SU-DHL-6 (cell line): ENCODE measurements around the gene PRDM16.

Source experiments
- CTCF ChIP-seq: fragments of 200-600 bp; sonication (generic); IDR thresholded peaks from one replicate; pipeline ENCODE4 v1.5.1; 2017; ENCODE audit warnings: antibody characterized with exemption, mild to moderate bottlenecking, low read length, moderate library complexity; ENCODE audit not compliant: insufficient read depth, poor library complexity, severe bottlenecking
- EZH2phosphoT487 ChIP-seq: fragments of 200-600 bp; sonication (generic), shearing (Covaris generic); conservative IDR thresholded peaks from 2 replicates; pipeline ENCODE4 v1.6.1; 2018; ENCODE audit warnings: mild to moderate bottlenecking, antibody characterized with exemption, low read length, moderate library complexity, mixed read lengths

DNA sequence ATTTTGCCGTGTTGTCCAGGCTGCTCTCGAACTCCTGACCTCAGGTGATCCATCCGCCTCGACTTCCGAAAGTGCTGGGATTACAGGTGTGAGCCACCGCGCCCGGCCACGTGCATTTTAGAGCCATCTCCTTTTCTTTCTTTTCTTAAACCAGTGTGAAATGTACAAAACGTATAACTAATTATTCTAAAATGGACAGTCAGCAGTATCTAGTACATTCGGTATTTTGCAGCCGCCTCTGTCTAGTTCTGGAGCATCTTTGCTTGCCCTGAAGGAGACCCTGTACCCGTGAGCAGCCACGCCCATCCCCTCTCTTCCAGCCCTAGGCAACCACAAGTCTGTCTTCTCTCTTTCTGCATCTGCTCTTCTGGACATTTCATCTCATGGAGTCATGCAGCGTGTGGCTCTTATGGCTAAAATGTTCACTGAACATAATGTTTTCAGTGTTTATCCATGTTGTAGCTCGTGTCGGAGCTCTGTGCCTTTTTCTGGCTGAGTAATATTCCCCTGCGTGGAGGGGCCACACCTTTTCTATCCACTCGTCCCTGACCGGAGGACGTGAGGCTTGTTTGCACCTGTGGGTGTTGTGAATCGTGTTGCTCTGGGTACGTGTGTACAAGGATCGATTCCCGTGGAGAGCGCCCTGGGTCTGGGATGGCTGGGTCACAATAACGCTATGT lies 198.0 kb downstream of the PRDM16 start:
- TF ChIP-seq CTCF (no peak), EZH2phosphoT487 (no peak)
